Astrocyte (in vitro differentiated cells and primary cell): ENCODE measurements around the gene MAPKAPK5. TPM values are rescaled to one million over a fixed set of nuclear protein-coding genes. Genes with fewer than 3 reads are reported as not detected.
"Not testable (repeated sequence)": the region's sequence is repeated elsewhere in the genome, so short reads cannot be mapped to it uniquely, and the experiment has no call there.

ENCODE experiments used
- DNase-seq: peaks from one replicate; pipeline ENCODE4 v3.0.0-alpha.2; 2010; ENCODE audit warnings: low read depth
- FAIRE-seq: peaks from 2 replicates; lab custom pipeline; 2011; peaks lifted over from hg19 to GRCh38; lab: Jason Lieb, UNC
- H2AFZ ChIP-seq: 2 replicates; pipeline ENCODE4 v1.6.0; 2012; ENCODE audit warnings: low read depth, low read length, inconsistent platforms
- H3K27ac ChIP-seq: 2 replicates; pipeline ENCODE4 v1.5.1; 2011; ENCODE audit warnings: low read depth, low read length, inconsistent platforms
- H3K27me3 ChIP-seq: 2 replicates; pipeline ENCODE4 v1.6.0; 2011; ENCODE audit warnings: low read length, inconsistent platforms; ENCODE audit not compliant: insufficient read depth
- H3K36me3 ChIP-seq: 2 replicates; pipeline ENCODE4 v1.5.1; 2011; ENCODE audit warnings: low read length, inconsistent platforms; ENCODE audit not compliant: insufficient read depth
- H3K4me1 ChIP-seq: 2 replicates; pipeline ENCODE4 v1.5.1; 2011; ENCODE audit warnings: low read length, inconsistent platforms; ENCODE audit not compliant: insufficient read depth
- H3K4me2 ChIP-seq: 2 replicates; pipeline ENCODE4 v1.6.0; 2012; ENCODE audit warnings: low read length, inconsistent platforms
- H3K4me3 ChIP-seq: 2 replicates; pipeline ENCODE4 v1.5.1; 2011; ENCODE audit warnings: low read depth, mild to moderate bottlenecking, low read length, inconsistent platforms; ENCODE audit not compliant: insufficient read depth
- H3K79me2 ChIP-seq: 2 replicates; pipeline ENCODE4 v1.6.0; 2012; ENCODE audit warnings: mild to moderate bottlenecking, low read length, inconsistent platforms; ENCODE audit not compliant: insufficient read depth
- H3K9ac ChIP-seq: 2 replicates; pipeline ENCODE4 v1.6.0; 2012; ENCODE audit warnings: mild to moderate bottlenecking, low read length, inconsistent platforms
- H3K9me3 ChIP-seq: 2 replicates; pipeline ENCODE4 v1.5.1; 2012; ENCODE audit warnings: low read depth, mild to moderate bottlenecking, low read length, inconsistent platforms; ENCODE audit not compliant: insufficient read depth
- H4K20me1 ChIP-seq: 2 replicates; pipeline ENCODE4 v1.6.0; 2012; ENCODE audit warnings: low read length, inconsistent platforms; ENCODE audit not compliant: insufficient read depth
- H3K27ac Mint-ChIP-seq: one replicate; pipeline ENCODE4 v1.8.0; 2021; ENCODE audit warnings: mild to moderate bottlenecking, mixed read lengths; ENCODE audit not compliant: unreplicated experiment
- H3K27me3 Mint-ChIP-seq: one replicate; pipeline ENCODE4 v1.8.0; 2021; ENCODE audit warnings: low read depth, mixed read lengths; ENCODE audit not compliant: unreplicated experiment
- H3K36me3 Mint-ChIP-seq: one replicate; pipeline ENCODE4 v1.8.0; 2021; ENCODE audit warnings: low read depth, mixed read lengths; ENCODE audit not compliant: unreplicated experiment
- H3K4me1 Mint-ChIP-seq: one replicate; pipeline ENCODE4 v1.8.0; 2021; ENCODE audit warnings: low read depth, mixed read lengths; ENCODE audit not compliant: unreplicated experiment
- H3K4me3 Mint-ChIP-seq: one replicate; pipeline ENCODE4 v1.8.0; 2021; ENCODE audit warnings: mild to moderate bottlenecking, moderate library complexity, mixed read lengths; ENCODE audit not compliant: unreplicated experiment
- H3K9me3 Mint-ChIP-seq: one replicate; pipeline ENCODE4 v1.8.0; 2021; ENCODE audit warnings: mild to moderate bottlenecking, mixed read lengths; ENCODE audit not compliant: unreplicated experiment
- EZH2 ChIP-seq: IDR thresholded peaks from 2 replicates; pipeline ENCODE4 v1.6.1; 2012; ENCODE audit warnings: mild to moderate bottlenecking, low read length, inconsistent platforms; ENCODE audit not compliant: insufficient read depth
- total RNA-seq: library from RNA; stranded (reverse); gene quantifications from 2 replicates; pipeline ENCODE4 v1.2.1, GENCODE V29; 2021
- TF ChIP-seq, protein P1 (sequence below): IDR thresholded peaks from 2 replicates; pipeline ENCODE4 v1.5.1; 2011; ENCODE audit warnings: low read depth, mild to moderate bottlenecking, inconsistent platforms, low read length, moderate library complexity; ENCODE audit not compliant: insufficient read depth

The MAPKAPK5 gene
- total RNA-seq, 1 donor from 2014 or later: 42.6 TPM

DNA sequence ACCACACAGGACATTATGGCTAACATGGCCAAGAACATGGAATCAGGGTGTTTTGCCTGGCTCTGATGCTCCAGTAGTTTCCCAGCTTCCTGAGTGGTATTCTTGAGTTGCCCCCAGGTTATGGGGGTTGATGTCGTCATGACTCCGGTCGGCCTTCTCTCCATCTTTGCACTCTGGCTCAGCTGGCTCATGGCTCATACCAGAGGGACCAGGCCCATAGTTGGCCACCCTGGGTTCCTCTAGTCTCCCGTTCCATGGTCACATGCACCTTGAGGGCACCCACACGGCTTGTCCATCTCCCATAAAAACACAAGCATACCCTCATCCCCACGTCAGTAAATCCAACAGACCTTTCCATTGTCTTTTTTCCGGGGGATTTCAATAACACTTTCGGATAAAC, 23.7 kb upstream of the MAPKAPK5 start:
- Histone ChIP-seq H3K27ac (no peak overlapping the region), H2AFZ (no peak overlapping the region), H3K4me3 (no peak overlapping the region), H3K4me2 (no peak overlapping the region), H3K4me1 (no peaks in the 10 kb centered on the region), H3K9ac (no peak overlapping the region), H3K9me3 (no peaks in the 10 kb centered on the region), H3K27me3 (peaks cover 20% of the 10 kb centered on the region), H4K20me1 (no peaks in the 10 kb centered on the region), H3K79me2 (no peaks in the 10 kb centered on the region), H3K36me3 (no peaks in the 10 kb centered on the region)
- H3K27me3 Mint-ChIP-seq: peaks cover 9% of the 10 kb centered on the region
- H3K36me3 Mint-ChIP-seq: no peaks in the 10 kb centered on the region
- no peak overlapping the region for H3K4me3 Mint-ChIP-seq
- FAIRE-seq: no peak
- peaks cover 4% of the 10 kb centered on the region for H3K9me3 Mint-ChIP-seq
- no peak overlapping the region for H3K27ac Mint-ChIP-seq
- TF ChIP-seq, protein P1, sequence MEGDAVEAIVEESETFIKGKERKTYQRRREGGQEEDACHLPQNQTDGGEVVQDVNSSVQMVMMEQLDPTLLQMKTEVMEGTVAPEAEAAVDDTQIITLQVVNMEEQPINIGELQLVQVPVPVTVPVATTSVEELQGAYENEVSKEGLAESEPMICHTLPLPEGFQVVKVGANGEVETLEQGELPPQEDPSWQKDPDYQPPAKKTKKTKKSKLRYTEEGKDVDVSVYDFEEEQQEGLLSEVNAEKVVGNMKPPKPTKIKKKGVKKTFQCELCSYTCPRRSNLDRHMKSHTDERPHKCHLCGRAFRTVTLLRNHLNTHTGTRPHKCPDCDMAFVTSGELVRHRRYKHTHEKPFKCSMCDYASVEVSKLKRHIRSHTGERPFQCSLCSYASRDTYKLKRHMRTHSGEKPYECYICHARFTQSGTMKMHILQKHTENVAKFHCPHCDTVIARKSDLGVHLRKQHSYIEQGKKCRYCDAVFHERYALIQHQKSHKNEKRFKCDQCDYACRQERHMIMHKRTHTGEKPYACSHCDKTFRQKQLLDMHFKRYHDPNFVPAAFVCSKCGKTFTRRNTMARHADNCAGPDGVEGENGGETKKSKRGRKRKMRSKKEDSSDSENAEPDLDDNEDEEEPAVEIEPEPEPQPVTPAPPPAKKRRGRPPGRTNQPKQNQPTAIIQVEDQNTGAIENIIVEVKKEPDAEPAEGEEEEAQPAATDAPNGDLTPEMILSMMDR: no peak
- TF ChIP-seq EZH2: no peak
- H3K4me1 Mint-ChIP-seq: peaks cover 12% of the 10 kb centered on the region
- DNase-seq: no peak

DNA sequence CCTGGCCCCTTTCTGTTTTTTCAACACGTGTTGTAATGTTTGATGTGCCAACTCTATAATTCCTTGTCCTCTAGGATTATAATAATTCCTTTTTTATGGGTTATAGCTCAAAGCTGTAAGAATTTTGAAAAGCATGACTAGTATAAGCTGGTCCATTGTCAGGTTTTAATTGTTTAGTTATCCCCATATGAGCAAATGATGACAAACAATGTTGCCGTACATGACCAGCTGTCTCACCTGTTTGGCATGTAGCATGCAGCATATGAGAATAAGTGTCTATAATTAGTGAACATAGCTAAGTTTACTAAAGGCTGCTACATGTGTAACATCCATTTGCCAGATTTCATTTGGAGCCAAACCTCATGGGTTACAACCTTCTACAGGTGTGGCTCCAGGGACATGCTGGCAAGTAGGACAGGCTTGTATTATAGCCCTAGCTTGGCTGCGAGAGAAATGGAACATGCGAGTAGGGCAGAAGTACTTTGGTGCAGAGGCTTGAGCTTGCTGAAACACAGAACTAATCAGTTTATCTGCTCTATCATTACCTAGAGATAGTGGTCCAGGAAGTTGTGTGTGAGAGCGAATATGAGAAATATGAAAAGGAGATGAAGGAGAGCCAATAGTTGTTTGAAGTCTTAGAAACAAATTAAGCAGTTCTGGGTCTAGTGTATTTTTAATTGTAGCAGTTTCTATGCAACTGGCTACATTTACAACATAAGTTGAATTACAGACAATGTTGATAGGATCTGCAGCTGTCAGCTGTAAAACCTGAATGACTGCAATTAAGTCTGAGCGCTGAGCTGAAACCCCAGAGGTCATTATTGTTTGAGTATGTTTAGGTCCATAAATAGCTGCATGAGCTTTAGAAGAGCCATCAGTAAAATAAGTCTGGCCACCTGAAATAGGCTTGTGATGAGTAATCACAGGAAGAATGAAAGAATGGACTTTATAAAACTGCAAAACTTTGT, 22.6 kb upstream of the MAPKAPK5 start:
- H3K9ac ChIP-seq: no peak overlapping the region
- no peaks in the 10 kb centered on the region for H3K4me1 ChIP-seq
- Mint-ChIP-seq H3K27ac (no peak overlapping the region), H3K4me3 (no peak overlapping the region), H3K4me1 (peaks cover 12% of the 10 kb centered on the region), H3K27me3 (peaks cover 9% of the 10 kb centered on the region), H3K36me3 (no peaks in the 10 kb centered on the region), H3K9me3 (peaks cover 4% of the 10 kb centered on the region)
- DNase-seq (no peak), FAIRE-seq (no peak)
- no peaks in the 10 kb centered on the region for H3K9me3 ChIP-seq
- no peak overlapping the region for H3K4me2 ChIP-seq
- H3K36me3 ChIP-seq: no peaks in the 10 kb centered on the region
- H3K4me3 ChIP-seq: no peak overlapping the region
- H3K27me3 ChIP-seq: peaks cover 28% of the 10 kb centered on the region
- H3K27ac ChIP-seq: no peak overlapping the region
- H2AFZ ChIP-seq: no peak overlapping the region
- H3K79me2 ChIP-seq: no peaks in the 10 kb centered on the region
- no peaks in the 10 kb centered on the region for H4K20me1 ChIP-seq
- TF ChIP-seq EZH2: no peak
- TF ChIP-seq, protein P1: no peak

DNA sequence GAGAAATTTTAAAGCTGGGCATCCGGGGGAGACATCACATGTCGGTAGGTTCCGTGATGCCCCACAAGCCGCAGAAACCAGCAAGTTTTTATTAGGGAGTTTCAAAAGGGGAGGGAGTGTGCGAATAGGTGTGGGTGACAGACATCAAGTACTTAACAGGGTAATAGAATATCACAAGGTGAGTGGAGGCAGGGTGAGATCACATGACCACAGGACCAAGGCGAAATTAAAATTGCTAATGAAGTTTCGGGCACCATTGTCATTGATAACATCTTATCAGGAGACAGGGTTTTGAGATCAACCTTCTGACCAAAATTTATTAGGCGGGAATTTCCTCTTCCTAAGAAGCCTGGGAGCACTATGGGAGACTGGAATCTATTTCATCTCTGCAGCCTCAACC, 21.2 kb upstream of the MAPKAPK5 start:
- H3K9me3 Mint-ChIP-seq, H3K27ac ChIP-seq, H3K9me3 ChIP-seq, H3K79me2 ChIP-seq, H4K20me1 ChIP-seq, H3K4me3 ChIP-seq, H3K4me2 ChIP-seq, H3K27ac Mint-ChIP-seq, FAIRE-seq, H3K36me3 Mint-ChIP-seq, H3K9ac ChIP-seq, H2AFZ ChIP-seq, H3K4me1 ChIP-seq, H3K36me3 ChIP-seq, DNase-seq: not testable (repeated sequence)
- peaks cover 12% of the 10 kb centered on the region for H3K4me1 Mint-ChIP-seq
- H3K27me3 Mint-ChIP-seq: peaks cover 11% of the 10 kb centered on the region
- peaks cover 23% of the 10 kb centered on the region for H3K27me3 ChIP-seq
- H3K4me3 Mint-ChIP-seq: peak overlapping the region; percentile 41
